GM23338 (cell line): ENCODE measurements around the gene COPZ2.

ENCODE experiments used
- CREB1 ChIP-seq: fragments of 250-450 bp; sonication (Bioruptor Pico); IDR thresholded peaks from 2 replicates; pipeline ENCODE4 v1.5.0; 2020; ENCODE audit warnings: low read depth, mild to moderate bottlenecking, moderate library complexity
- ETS1 ChIP-seq: IDR thresholded peaks from 2 replicates; pipeline ENCODE4 v1.6.1; 2016; ENCODE audit warnings: antibody characterized with exemption
- EZH2 ChIP-seq: fragments of 200-600 bp; sonication (generic); IDR thresholded peaks from one replicate; pipeline ENCODE4 v1.8.0; 2017; ENCODE audit warnings: antibody characterized with exemption, mild to moderate bottlenecking, low read depth; ENCODE audit not compliant: unreplicated experiment
- EZH2phosphoT487 ChIP-seq: fragments of 200-600 bp; sonication (generic); IDR thresholded peaks from one replicate; pipeline ENCODE4 v1.8.1; 2018; ENCODE audit warnings: antibody characterized with exemption; ENCODE audit not compliant: unreplicated experiment
- JUNB ChIP-seq: IDR thresholded peaks from one replicate; pipeline ENCODE4 v1.6.1; 2016; ENCODE audit warnings: antibody characterized with exemption; ENCODE audit not compliant: unreplicated experiment
- NANOG ChIP-seq: IDR thresholded peaks from 2 replicates; pipeline ENCODE4 v1.6.1; 2016; ENCODE audit warnings: antibody characterized with exemption, borderline replicate concordance
- POLR2AphosphoS5 ChIP-seq: IDR thresholded peaks from 2 replicates; pipeline ENCODE4 v1.6.1; 2016; ENCODE audit warnings: antibody characterized with exemption, low read depth
- STAT1 ChIP-seq: IDR thresholded peaks from one replicate; pipeline ENCODE4 v1.6.1; 2016; ENCODE audit warnings: antibody characterized with exemption; ENCODE audit not compliant: unreplicated experiment
- ZNF114 ChIP-seq: fragments of 250-450 bp; sonication (Bioruptor Pico); IDR thresholded peaks from 2 replicates; pipeline ENCODE4 v1.5.0; 2020; ENCODE audit warnings: mild to moderate bottlenecking, moderate library complexity
- ZNF331 ChIP-seq: fragments of 250-450 bp; sonication (Bioruptor Pico); IDR thresholded peaks from 2 replicates; pipeline ENCODE4 v1.5.0; 2020; ENCODE audit warnings: low read depth, mild to moderate bottlenecking, moderate library complexity
- TF ChIP-seq, protein P1 (sequence below), 2 experiments: fragments of 200-600 bp in 1 of 2; sonication (generic) in 1 of 2; conservative IDR thresholded peaks; 2 replicates each; pipeline versions ENCODE4 v1.5.1 to v1.6.1; 2016 to 2017; ENCODE audit warnings: antibody characterized with exemption in 2 of 2, low read depth in 2 of 2, mild to moderate bottlenecking in 2 of 2, moderate library complexity in 1 of 2
- TF ChIP-seq, protein P2 (sequence below): IDR thresholded peaks from one replicate; pipeline ENCODE4 v1.6.1; 2018; ENCODE audit warnings: antibody characterized with exemption; ENCODE audit not compliant: unreplicated experiment

DNA sequence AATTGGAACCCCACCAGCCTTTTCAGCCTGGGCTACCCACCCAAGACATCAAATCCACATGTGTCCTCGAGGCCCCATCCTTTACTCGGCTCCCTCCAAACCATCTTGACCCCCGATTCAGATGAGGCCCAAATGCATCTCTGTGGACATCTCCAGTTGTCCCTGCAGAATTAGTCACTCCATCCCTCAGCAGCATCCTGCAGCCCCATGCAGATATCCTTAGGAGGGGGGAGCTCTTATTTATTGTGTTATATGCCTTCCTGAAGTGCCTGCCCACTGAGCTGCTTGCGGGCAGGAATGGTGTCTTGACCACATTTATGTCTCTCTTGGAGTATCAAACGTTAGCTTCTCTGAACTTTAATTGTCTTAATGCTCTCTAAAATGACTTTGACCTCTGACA is 51.1 kb downstream of the COPZ2 start:
- TF ChIP-seq POLR2AphosphoS5 (no peak), STAT1 (no peak), EZH2 (no peak), EZH2phosphoT487 (no peak), CREB1 (no peak), ZNF331 (CRISPR knock-in tag) (no peak), JUNB (no peak), ZNF114 (no peak), NANOG (no peak), ETS1 (no peak)
- TF ChIP-seq, protein P1, sequence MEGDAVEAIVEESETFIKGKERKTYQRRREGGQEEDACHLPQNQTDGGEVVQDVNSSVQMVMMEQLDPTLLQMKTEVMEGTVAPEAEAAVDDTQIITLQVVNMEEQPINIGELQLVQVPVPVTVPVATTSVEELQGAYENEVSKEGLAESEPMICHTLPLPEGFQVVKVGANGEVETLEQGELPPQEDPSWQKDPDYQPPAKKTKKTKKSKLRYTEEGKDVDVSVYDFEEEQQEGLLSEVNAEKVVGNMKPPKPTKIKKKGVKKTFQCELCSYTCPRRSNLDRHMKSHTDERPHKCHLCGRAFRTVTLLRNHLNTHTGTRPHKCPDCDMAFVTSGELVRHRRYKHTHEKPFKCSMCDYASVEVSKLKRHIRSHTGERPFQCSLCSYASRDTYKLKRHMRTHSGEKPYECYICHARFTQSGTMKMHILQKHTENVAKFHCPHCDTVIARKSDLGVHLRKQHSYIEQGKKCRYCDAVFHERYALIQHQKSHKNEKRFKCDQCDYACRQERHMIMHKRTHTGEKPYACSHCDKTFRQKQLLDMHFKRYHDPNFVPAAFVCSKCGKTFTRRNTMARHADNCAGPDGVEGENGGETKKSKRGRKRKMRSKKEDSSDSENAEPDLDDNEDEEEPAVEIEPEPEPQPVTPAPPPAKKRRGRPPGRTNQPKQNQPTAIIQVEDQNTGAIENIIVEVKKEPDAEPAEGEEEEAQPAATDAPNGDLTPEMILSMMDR (conservative IDR thresholded peaks at IDR 0.05; ENCODE audit: low read depth in 2 of 2) = no peak
- TF ChIP-seq, protein P2, sequence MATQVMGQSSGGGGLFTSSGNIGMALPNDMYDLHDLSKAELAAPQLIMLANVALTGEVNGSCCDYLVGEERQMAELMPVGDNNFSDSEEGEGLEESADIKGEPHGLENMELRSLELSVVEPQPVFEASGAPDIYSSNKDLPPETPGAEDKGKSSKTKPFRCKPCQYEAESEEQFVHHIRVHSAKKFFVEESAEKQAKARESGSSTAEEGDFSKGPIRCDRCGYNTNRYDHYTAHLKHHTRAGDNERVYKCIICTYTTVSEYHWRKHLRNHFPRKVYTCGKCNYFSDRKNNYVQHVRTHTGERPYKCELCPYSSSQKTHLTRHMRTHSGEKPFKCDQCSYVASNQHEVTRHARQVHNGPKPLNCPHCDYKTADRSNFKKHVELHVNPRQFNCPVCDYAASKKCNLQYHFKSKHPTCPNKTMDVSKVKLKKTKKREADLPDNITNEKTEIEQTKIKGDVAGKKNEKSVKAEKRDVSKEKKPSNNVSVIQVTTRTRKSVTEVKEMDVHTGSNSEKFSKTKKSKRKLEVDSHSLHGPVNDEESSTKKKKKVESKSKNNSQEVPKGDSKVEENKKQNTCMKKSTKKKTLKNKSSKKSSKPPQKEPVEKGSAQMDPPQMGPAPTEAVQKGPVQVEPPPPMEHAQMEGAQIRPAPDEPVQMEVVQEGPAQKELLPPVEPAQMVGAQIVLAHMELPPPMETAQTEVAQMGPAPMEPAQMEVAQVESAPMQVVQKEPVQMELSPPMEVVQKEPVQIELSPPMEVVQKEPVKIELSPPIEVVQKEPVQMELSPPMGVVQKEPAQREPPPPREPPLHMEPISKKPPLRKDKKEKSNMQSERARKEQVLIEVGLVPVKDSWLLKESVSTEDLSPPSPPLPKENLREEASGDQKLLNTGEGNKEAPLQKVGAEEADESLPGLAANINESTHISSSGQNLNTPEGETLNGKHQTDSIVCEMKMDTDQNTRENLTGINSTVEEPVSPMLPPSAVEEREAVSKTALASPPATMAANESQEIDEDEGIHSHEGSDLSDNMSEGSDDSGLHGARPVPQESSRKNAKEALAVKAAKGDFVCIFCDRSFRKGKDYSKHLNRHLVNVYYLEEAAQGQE = no peak
